ENCODE results near the gene FLOT2.

The FLOT2 gene

DNA sequence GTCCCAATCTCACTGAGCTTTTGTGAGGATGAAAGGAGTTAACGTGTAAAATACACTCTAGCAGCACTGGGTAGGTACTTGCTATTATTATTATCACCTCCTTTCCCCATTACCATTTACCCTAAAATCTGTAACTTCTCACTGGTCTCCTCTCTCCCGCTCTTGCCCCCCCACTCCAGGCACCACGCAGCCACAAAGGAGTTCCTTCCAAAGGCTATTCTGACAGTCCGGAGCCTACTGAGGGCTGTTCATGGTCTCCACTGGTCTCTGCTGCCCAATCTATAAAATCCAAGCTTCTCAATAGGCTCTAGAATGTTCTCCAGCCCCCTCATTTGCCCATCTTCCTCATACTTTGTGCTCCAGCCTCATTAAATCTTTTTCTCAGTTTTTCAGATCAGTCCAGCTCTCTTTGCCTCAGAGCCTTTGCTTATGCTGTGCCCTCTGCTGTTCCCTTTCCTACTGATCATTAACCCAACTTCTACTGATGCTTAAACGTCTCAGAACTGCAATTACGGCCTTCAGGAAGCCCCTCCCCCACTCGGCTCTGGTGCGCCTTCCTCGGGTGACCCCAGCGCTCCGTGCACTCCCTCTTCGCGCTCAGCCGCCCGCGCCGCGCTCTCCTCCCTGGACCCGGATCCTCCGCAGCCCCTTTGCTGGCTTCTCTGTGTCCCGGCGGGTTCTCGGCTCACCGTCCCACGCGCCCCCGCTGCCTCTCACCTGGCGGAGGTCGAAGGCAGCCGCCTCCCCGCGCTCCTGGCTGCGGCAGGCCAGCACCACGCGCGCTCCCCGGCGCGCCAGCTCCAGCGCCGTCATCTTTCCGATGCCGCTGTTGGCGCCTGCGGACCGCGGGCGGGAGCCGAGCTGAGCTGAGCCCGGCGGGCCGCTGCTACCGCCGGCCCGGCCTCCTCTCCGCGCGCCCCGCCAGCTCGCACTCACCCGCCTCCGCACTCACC lies 4.6 kb upstream of the FLOT2 start:
- TF ChIP-seq, protein P1, sequence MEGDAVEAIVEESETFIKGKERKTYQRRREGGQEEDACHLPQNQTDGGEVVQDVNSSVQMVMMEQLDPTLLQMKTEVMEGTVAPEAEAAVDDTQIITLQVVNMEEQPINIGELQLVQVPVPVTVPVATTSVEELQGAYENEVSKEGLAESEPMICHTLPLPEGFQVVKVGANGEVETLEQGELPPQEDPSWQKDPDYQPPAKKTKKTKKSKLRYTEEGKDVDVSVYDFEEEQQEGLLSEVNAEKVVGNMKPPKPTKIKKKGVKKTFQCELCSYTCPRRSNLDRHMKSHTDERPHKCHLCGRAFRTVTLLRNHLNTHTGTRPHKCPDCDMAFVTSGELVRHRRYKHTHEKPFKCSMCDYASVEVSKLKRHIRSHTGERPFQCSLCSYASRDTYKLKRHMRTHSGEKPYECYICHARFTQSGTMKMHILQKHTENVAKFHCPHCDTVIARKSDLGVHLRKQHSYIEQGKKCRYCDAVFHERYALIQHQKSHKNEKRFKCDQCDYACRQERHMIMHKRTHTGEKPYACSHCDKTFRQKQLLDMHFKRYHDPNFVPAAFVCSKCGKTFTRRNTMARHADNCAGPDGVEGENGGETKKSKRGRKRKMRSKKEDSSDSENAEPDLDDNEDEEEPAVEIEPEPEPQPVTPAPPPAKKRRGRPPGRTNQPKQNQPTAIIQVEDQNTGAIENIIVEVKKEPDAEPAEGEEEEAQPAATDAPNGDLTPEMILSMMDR (conservative IDR thresholded peaks at IDR 0.05; ENCODE audit: low read depth, low read length): no peak
- H3K4me3 ChIP-seq (ENCODE audit: low read depth, low read length): peak overlapping the region; percentile 66
- no peak for DNase-seq (ENCODE audit: low read depth)

DNA sequence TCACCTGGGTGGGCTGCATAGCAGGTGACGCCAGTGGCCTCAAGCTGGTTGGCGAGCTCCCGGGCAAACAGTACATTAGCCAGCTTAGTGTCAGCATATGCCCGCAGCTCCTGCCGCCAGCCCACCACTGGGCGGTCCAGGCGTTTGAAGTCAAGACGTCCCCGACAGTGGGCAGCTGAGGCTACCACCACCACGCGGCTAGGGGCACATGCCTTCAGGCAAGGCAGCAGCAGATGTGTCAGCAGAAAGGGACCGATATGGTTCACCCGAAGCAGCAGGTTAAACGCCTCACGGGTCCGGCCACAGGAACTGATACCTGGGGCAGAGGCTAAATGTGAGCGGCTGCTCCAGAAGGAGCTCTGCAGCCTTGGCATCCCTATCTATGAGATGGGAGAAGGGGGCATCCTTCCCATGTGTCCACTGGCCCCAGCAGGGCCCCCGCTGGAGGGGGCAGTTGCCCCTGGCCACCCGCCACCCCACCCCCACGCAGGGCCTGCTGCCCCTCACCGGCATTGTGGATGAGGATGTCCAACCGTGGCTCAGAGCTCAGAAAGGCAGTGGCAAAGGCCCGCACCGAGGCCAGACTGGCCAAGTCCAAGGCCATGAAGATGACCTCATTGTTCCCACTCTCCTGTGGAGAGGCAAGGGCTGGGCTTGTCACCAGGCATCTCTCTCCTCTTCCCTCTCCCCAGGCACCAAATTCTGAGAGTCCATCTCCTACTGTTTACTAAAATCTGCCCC lies 3.6 kb upstream of the FLOT2 start:
- no peak overlapping the region for H3K4me3 ChIP-seq (ENCODE audit: low read depth, low read length)
- TF ChIP-seq, protein P1 (conservative IDR thresholded peaks at IDR 0.05; ENCODE audit: low read depth, low read length): no peak
- DNase-seq (ENCODE audit: low read depth): no peak

DNA sequence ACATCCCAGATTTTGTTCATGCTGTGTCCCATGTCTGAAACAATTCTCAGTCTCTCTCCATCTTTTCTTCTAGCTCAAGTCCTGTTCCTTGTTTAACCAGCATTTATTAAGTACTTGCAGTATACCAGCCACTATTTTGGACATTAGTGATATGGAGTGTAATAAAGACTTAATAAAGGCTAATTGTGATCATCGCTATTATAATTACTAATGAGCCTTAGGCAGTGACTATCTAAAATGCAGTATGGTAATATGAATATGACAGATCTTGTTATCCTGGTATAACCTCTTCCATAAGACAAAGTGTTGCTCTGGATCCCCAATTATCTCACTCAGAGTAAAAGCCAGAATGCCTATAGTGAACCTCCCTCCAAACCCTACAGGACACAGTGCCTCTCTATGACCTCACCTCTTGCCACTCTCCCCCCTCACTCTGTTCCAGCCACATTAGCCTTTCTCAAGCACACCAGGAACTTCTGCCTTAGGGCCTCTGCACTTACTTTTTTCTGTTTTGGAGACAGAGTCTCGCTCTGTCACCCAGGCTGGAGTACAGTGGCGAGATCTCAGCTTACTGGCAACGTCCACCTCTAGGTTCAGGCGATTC lies 1.8 kb upstream of the FLOT2 start:
- DNase-seq (ENCODE audit: low read depth): no peak
- TF ChIP-seq, protein P1 (conservative IDR thresholded peaks at IDR 0.05; ENCODE audit: low read depth, low read length): no peak
- no peak overlapping the region for H3K4me3 ChIP-seq (ENCODE audit: low read depth, low read length)

DNA sequence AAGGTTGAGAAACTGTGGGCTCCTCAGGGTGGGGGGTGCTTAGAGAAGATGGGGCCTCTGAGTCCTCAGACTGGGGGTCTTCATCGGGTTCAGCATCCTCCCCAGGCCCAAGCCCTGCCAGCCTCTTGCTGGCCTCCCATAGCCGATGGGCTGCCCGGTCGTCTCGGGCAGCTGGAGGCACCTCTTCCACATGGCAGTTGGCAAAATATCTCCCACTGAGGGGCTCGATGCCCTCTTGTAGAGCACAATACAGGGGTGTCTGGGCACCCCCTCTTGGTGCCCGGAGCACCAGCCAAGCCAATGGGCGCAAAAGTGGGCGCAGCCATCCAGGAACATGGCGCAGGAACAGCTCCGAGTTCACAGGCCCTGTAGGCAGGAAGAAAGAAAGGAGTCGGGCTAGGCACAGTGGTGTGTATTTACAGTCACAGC lies 1.0 kb upstream of the FLOT2 start:
- no peak overlapping the region for H3K4me3 ChIP-seq (ENCODE audit: low read depth, low read length)
- no peak for DNase-seq (ENCODE audit: low read depth)
- TF ChIP-seq, protein P1 (conservative IDR thresholded peaks at IDR 0.05; ENCODE audit: low read depth, low read length): no peak

DNA sequence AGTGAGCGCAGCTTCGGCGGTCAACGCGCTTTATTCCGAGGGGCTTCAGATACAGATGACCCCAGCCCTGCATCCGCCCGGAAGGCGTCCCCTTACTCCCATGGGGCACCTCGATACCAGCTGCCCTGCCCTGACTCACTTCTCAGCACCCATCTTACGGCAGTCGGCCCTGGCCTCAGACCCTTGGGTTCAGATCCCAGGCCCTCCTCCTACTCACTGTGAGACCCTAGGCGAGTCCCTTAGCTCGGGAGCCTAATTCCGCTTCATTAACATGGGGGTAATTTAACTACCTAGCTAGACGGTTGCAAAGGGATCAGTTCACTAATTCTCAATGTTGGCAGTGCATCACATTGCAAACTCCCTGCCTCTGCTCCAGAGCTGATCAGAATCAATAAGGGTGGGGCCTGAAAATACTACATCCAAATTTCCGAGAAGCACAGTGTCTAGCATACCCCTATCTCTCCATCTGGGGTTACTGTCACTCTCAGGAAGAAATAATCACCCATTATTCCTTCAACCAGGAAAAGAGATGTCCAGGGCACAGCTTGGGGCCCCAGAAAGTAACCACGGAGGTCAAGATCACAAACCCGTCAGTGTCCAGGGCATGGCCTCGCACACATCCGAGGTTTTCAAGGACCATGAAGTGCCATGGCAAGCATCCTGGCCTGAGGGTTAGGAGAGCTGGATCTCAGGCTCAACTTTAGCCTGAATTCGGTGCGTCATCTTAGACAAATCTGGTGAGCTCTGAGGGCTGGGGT lies 415 bp upstream of the FLOT2 start:
- TF ChIP-seq, protein P1 (conservative IDR thresholded peaks at IDR 0.05; ENCODE audit: low read depth, low read length): no peak
- DNase-seq (ENCODE audit: low read depth): no peak
- peak overlapping the region; percentile 73 for H3K4me3 ChIP-seq (ENCODE audit: low read depth, low read length)

DNA sequence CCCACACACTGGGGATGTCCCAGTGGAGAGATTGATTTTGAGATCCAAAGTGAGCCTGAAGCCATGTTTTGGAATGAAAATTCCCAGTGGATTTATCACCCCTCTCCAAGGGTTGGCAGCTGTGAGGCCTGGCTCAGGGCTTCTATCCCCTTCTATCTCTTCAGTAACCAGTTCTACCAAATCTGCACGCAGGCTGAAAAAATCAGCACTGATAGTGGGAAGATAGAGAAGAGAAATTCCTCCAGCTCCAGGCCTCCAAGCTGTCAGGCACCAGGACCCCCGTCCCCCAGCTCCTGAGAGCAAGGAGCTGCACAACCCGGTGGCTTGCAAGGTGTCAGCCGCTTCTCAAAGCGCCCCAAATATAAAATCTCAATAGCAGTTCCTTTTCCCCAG lies 1.0 kb downstream of the FLOT2 start:
- TF ChIP-seq, protein P1 (conservative IDR thresholded peaks at IDR 0.05; ENCODE audit: low read depth, low read length): peak; percentile 1
- no peak for DNase-seq (ENCODE audit: low read depth)
- H3K4me3 ChIP-seq (ENCODE audit: low read depth, low read length): peak overlapping the region; percentile 73

Measured in choroid plexus epithelial cell (primary cell).